HG03103 (cell line): ENCODE results near the gene SEMA3E.
"Not testable (repeated sequence)": the region's sequence is repeated elsewhere in the genome, so short reads cannot be mapped to it uniquely, and the experiment has no call there.

ENCODE experiments used
- ATAC-seq: cut with Tn5 transposase; IDR thresholded peaks from one replicate; pipeline ENCODE4 v1.9.1; 2021; ENCODE audit warnings: low read depth; ENCODE audit not compliant: unreplicated experiment

Gene SEMA3E

DNA sequence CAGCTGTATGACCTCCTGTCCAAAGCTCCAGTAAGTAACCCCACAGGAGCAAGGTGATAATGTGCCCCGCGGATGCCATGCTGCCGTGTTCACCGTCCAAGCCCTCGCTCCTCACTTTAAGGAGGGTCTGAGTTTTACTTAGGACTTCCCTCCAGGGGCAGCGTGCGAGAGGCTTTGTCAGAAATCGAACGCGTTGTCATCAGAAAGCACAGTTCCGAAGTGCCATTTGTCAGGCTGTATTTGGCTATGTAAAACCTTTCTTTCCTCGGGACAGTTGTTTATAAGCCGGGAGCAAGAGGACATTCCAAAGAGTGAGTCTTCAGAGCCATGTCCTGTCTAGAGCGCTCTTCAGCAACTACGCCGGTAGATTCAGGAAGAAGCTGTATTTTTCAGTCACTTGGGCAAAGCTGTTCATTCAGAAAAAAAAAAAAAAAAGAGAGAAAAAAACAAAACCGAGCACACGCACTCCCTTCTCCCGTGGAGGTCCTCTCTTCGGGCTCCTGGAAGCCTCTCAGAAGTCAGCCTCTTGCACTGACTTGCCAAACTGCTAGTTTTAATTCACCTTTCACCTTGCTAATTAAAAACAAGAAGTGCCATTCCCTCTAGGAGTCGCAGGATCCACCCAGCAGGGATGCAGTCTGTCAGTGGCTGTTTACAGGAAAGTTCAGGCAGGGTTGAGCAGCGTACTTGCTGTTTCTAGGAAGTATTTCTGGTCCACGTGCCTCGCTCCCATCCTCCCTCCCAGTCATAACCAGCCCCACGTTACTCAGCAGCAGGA, at the start of gene SEMA3E:
SEMA3E (minus strand) TSS at position 676 of the 778 bp plus-strand sequence.
- ATAC-seq = no peak

DNA sequence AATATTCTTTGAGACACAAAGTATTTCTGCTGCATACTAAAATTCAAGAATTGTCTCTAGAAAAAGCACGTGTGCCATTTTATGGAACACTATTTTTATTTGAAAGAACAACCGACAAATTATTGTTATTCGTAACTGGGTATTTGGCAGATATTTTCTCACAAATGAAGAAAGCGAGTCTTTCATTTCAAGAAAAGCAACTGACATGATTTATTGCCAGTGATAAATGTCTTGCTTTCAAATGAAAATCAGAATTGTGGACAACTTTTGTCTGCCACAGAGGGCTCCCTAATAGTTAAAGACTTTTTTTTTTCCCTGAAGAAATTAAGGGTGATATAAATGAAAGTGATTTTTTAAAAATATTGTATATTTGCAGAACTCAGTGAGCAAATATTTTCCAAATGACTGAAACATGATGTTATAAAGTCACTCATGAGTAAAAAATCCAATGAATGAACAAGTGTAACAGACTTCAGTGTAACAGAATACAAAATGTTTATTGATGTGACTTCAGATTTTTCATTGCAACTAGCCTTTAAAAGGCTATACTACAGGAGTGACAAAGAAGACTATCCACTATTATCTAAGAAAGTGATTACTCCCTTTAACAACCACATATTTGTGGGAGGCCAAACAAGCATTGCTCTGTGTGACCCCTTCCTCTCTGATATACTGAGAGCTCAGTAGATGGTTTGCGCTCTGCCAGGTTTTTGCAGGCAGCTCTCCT, 49.0 kb upstream of the SEMA3E start:
- no peak for ATAC-seq

GRCh38 chr7:83696101-83696500, 47.2 kb upstream of the SEMA3E start:
- ATAC-seq = no peak

DNA sequence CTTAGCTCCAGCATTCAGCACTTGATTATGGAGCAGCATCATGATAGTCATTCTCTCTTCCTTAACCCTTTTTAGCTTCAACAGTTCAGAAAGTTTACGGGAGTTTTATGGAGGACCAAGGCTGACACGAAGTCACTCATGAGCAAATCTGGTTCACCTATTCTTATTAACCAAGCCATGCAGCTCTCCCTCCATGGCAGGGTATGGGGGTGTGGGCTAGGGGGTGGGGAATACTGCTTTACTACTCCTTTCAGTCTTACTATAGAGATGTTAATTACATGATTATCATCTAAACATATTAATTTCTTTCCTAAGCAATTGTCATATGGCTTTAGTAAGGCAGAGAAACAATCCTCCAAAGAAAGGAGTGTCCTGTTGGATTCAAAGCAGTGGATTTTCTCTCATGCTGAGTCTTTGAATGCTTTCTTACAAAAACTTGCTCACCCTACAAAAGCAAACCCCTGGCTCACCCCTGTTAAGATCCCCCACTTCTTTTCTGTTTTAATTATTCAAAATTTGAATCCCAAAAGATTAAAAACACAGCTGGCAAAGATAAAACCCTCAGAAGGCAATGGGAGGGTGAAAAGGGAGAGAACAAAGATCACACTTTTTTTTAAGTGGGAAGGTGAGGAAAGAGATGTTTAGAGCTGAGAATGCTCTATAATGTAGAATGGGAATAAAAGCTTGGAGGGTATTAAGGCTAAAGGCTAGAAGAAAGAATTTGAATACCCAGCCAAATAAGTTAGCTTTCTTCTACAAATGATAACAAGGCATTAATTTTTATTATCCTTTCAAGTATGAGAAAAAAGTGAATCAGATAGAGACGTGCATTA, 46.4 kb upstream of the SEMA3E start:
- no peak for ATAC-seq

DNA sequence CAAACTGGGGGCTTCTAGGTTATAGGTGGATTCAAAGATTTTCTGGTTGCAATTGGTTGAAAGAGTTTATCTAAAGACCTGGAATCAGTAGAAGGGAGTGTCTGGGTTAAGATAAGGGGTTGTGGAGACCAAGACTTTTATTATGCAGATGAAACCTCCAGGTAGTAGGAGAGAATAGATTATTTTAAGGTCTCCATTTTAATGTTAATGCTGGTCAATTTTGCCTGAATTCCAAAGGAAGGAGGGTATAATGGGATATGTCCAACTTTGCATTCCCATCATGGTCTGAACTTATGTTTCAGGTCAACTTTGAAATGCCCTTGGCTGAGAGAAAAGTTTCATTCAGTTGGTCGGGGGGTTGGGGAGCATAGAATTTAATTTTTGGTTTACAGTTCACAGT, 44.3 kb upstream of the SEMA3E start:
- ATAC-seq = no peak

- no peak for ATAC-seq
Measured at GRCh38 chr7:83691095-83691494, 42.2 kb upstream of the SEMA3E start.

DNA sequence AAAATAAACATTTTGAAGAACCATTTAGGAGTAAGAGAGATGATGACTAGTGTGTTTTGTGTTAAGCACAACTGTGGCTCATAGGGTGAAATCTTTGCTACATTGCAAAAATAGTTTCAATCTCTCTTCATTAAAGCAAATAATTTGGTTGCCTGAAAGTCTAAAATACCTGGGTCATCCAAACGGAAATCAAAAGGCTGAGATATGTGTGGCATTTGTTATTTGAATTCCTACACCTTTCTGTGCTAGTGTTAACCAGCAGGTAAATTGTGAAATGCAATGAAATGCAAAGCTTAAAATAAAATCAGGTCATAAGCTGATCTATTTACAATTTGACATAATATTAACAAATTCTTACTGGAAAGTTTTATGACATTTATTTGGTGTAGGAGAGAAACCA, 40.9 kb upstream of the SEMA3E start:
- no peak for ATAC-seq

GRCh38 chr7:83686416-83686815, 37.5 kb upstream of the SEMA3E start:
- ATAC-seq = no peak

DNA sequence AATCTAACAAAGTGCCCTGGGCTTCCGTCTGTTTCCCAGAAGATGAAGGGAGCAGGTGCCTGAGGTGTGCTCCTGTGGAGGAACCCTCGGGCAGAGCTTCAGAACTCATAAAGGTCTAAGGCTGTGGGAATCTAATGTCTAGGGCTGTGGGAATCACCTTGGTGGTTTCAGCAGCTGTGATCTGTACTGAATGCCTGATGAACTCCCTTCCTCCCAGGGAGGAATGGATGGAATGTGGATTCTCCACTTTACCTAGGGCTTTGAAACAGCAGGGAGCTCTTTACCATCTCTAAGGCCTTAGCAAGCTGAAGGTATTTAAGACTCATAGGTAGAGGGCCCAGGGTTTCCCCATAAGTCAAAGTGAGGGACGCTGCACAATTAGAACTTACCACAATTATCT, 36.0 kb upstream of the SEMA3E start:
- ATAC-seq = no peak

GRCh38 chr7:83681200-83681778, 32.4 kb upstream of the SEMA3E start:
- ATAC-seq = no peak

GRCh38 chr7:83677180-83677866, 28.4 kb upstream of the SEMA3E start:
- ATAC-seq = no peak

GRCh38 chr7:83673291-83673690, 24.4 kb upstream of the SEMA3E start:
- ATAC-seq = not testable (repeated sequence)

DNA sequence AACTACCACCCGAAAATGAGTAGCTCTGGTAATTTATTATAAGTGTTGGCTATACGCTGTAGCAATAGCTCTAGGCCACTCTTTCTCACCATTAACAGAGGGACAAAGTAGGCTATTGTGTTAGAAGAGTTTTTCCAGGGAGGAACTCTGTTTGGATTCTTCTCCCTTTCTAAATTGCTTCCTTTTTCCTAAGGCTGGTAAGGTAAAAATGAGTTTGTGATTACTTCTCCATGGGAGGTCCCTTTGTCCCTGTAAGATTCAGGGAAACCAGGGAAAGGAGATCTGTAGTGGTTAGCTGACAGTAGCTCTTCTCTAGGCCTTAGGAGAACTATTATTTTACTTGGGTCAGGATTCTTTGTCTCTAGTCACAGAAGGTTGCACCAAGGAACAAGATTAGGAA, 23.2 kb upstream of the SEMA3E start:
- ATAC-seq = no peak

- ATAC-seq = no peak
Measured at GRCh38 chr7:83663131-83663530, 14.2 kb upstream of the SEMA3E start.

- no peak for ATAC-seq
Measured at GRCh38 chr7:83658126-83658525, 9.2 kb upstream of the SEMA3E start.

- no peak for ATAC-seq
Measured at GRCh38 chr7:83655951-83656556, 7.1 kb upstream of the SEMA3E start.

DNA sequence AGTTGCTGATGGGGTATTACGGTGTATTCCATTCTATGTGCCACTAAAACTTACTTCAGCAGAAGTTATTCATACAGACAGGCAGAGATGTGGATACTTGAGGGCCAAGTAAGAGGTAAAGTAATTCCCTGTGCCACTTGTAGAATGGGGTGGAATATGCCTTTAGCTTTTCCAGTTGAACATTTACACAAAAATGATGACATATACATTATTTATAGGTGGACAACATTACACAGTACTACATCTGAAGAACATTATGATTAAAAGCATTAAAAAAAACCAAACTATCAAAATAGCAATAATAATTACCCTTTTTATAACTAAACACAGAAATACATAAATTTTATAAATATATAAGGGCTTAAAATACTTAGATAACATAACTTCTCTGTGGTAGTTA, 3.5 kb upstream of the SEMA3E start:
- no peak for ATAC-seq

GRCh38 chr7:83649701-83650100, 762 bp upstream of the SEMA3E start:
- ATAC-seq = no peak

- ATAC-seq = no peak
Measured at GRCh38 chr7:83646027-83646426, 2.9 kb downstream of the SEMA3E start.

GRCh38 chr7:83643739-83644138, 5.2 kb downstream of the SEMA3E start:
- ATAC-seq = no peak
